H9 (cell line): ENCODE measurements around the gene GBP6. TPM values are rescaled to one million over a fixed set of nuclear protein-coding genes. Genes with fewer than 3 reads are reported as not detected.

Experiments
- DNase-seq: peaks from one replicate; pipeline ENCODE4 v3.0.0-alpha.2; 2017
- H2AFZ ChIP-seq: one replicate; pipeline ENCODE4 v1.6.1; 2013; ENCODE audit warnings: mild to moderate bottlenecking, low read length, control low read depth, moderate library complexity
- H2AK5ac ChIP-seq: 2 replicates; pipeline ENCODE4 v1.6.1; 2013; ENCODE audit warnings: low read length, control low read depth, mixed read lengths; ENCODE audit not compliant: insufficient read length
- H2BK120ac ChIP-seq: one replicate; pipeline ENCODE4 v1.6.1; 2013; ENCODE audit warnings: low read depth, mild to moderate bottlenecking, low read length, control low read depth, inconsistent platforms; ENCODE audit not compliant: poor library complexity, severe bottlenecking
- H2BK12ac ChIP-seq: 2 replicates; pipeline ENCODE4 v1.6.1; 2013; ENCODE audit warnings: low read length, control low read depth, mixed read lengths, low read depth; ENCODE audit not compliant: insufficient read length
- H2BK15ac ChIP-seq: 2 replicates; pipeline ENCODE4 v1.6.1; 2013; ENCODE audit warnings: low read depth, low read length, control low read depth
- H2BK20ac ChIP-seq: one replicate; pipeline ENCODE4 v1.6.1; 2013; ENCODE audit warnings: low read depth, mild to moderate bottlenecking, low read length, control low read depth, inconsistent platforms; ENCODE audit not compliant: poor library complexity, severe bottlenecking
- H2BK5ac ChIP-seq: 2 replicates; pipeline ENCODE4 v1.6.1; 2013; ENCODE audit warnings: low read length, control low read depth, mixed read lengths; ENCODE audit not compliant: insufficient read length
- H3K14ac ChIP-seq: 2 replicates; pipeline ENCODE4 v1.6.1; 2013; ENCODE audit warnings: low read length, control low read depth; ENCODE audit not compliant: insufficient read depth
- H3K18ac ChIP-seq: 2 replicates; pipeline ENCODE4 v1.6.1; 2013; ENCODE audit warnings: low read depth, mild to moderate bottlenecking, mixed read lengths, low read length, control low read depth; ENCODE audit not compliant: insufficient read length
- H3K23ac ChIP-seq: 2 replicates; pipeline ENCODE4 v1.6.1; 2013; ENCODE audit warnings: low read length, control low read depth, mixed read lengths, low read depth; ENCODE audit not compliant: insufficient read length
- H3K23me2 ChIP-seq: 2 replicates; pipeline ENCODE4 v1.6.1; 2013; ENCODE audit warnings: low read depth, mild to moderate bottlenecking, mixed read lengths, low read length, control low read depth; ENCODE audit not compliant: insufficient read length, poor library complexity, severe bottlenecking
- H3K27ac ChIP-seq: 2 replicates; pipeline ENCODE4 v1.5.1; 2013; ENCODE audit warnings: low read length, control low read depth, mixed read lengths, low read depth; ENCODE audit not compliant: insufficient read length
- H3K27me3 ChIP-seq: 2 replicates; pipeline ENCODE4 v1.6.1; 2013; ENCODE audit warnings: low read length, control low read depth, inconsistent platforms; ENCODE audit not compliant: insufficient read depth
- H3K4ac ChIP-seq: 2 replicates; pipeline ENCODE4 v1.6.1; 2013; ENCODE audit warnings: low read depth, mild to moderate bottlenecking, control low read depth, inconsistent platforms, low read length, moderate library complexity
- H3K4me1 ChIP-seq: 2 replicates; pipeline ENCODE4 v1.6.1; 2013; ENCODE audit warnings: low read length, control low read depth, inconsistent platforms; ENCODE audit not compliant: insufficient read depth
- H3K4me2 ChIP-seq: 2 replicates; pipeline ENCODE4 v1.6.1; 2013; ENCODE audit warnings: low read length, control low read depth, mixed read lengths; ENCODE audit not compliant: insufficient read length, insufficient read depth
- H3K56ac ChIP-seq: 2 replicates; pipeline ENCODE4 v1.6.1; 2013; ENCODE audit warnings: low read depth, mild to moderate bottlenecking, mixed read lengths, low read length, control low read depth; ENCODE audit not compliant: insufficient read length
- H3K79me1 ChIP-seq: 2 replicates; pipeline ENCODE4 v1.6.1; 2013; ENCODE audit warnings: low read depth, mild to moderate bottlenecking, moderate library complexity, low read length, control low read depth, inconsistent platforms; ENCODE audit not compliant: insufficient read depth, poor library complexity, severe bottlenecking
- H3K79me2 ChIP-seq: 2 replicates; pipeline ENCODE4 v1.6.1; 2013; ENCODE audit warnings: low read length, control low read depth, inconsistent platforms; ENCODE audit not compliant: insufficient read depth
- H3K9ac ChIP-seq: 2 replicates; pipeline ENCODE4 v1.6.1; 2013; ENCODE audit warnings: low read length, control low read depth, mixed read lengths; ENCODE audit not compliant: insufficient read length; ENCODE audit errors: extremely low read depth
- H3K9me3 ChIP-seq: one replicate; pipeline ENCODE4 v1.6.1; 2013; ENCODE audit warnings: low read depth, low read length, inconsistent platforms; ENCODE audit not compliant: control insufficient read depth
- H3T11ph ChIP-seq: one replicate; pipeline ENCODE4 v1.6.1; 2013; ENCODE audit warnings: mild to moderate bottlenecking, low read length, control low read depth, inconsistent platforms
- H4K20me1 ChIP-seq: one replicate; pipeline ENCODE4 v1.6.1; 2013; ENCODE audit not compliant: control insufficient read depth, insufficient read length, insufficient read depth
- H4K5ac ChIP-seq: 2 replicates; pipeline ENCODE4 v1.6.1; 2013; ENCODE audit warnings: low read depth, mild to moderate bottlenecking, mixed read lengths, low read length, control low read depth; ENCODE audit not compliant: insufficient read length
- H4K8ac ChIP-seq: replicated peaks from 2 replicates; pipeline ENCODE4 v1.6.1; 2013; ENCODE audit warnings: low read length, control low read depth, mixed read lengths, low read depth; ENCODE audit not compliant: insufficient read length
- H4K91ac ChIP-seq: 2 replicates; pipeline ENCODE4 v1.6.1; 2013; ENCODE audit warnings: low read depth, mild to moderate bottlenecking, moderate library complexity, mixed read lengths, low read length, control low read depth; ENCODE audit not compliant: insufficient read length
- H3K27ac Mint-ChIP-seq, 3 experiments: 2 replicates in 2 of 3; 3 replicates in 1 of 3; pipeline ENCODE4 v1.8.0; 2020 to 2021; ENCODE audit warnings: mixed read lengths in 3 of 3, mild to moderate bottlenecking in 1 of 3, moderate library complexity in 1 of 3
- H3K27me3 Mint-ChIP-seq: 2 replicates; pipeline ENCODE4 v1.8.0; 2021; ENCODE audit warnings: low read depth, mild to moderate bottlenecking, moderate library complexity, mixed read lengths
- H3K36me3 Mint-ChIP-seq, 3 experiments: 2 replicates in 2 of 3; 3 replicates in 1 of 3; pipeline ENCODE4 v1.8.0; 2020 to 2021; ENCODE audit warnings: low read depth in 3 of 3, mixed read lengths in 3 of 3; ENCODE audit not compliant: insufficient read depth in 1 of 3
- H3K4me1 Mint-ChIP-seq, 2 experiments: 2 replicates each; pipeline ENCODE4 v1.8.0; 2020; ENCODE audit warnings: mixed read lengths in 2 of 2
- H3K4me3 Mint-ChIP-seq, 2 experiments: 2 replicates in 1 of 2; 3 replicates in 1 of 2; pipeline ENCODE4 v1.8.0; 2020 to 2021; ENCODE audit warnings: mild to moderate bottlenecking in 2 of 2, mixed read lengths in 2 of 2, moderate library complexity in 1 of 2
- H3K9me3 Mint-ChIP-seq, 2 experiments: 2 replicates in 1 of 2; 3 replicates in 1 of 2; pipeline ENCODE4 v1.8.0; 2020; ENCODE audit warnings: mild to moderate bottlenecking in 2 of 2, mixed read lengths in 2 of 2, moderate library complexity in 1 of 2
- CTCF ChIP-seq: fragments of 200-600 bp; sonication (generic); conservative IDR thresholded peaks from 3 replicates; pipeline ENCODE4 v1.8.0; 2021; ENCODE audit warnings: antibody characterized with exemption, mild to moderate bottlenecking
- WGBS: extraction: QIAGEN DNeasy Blood & Tissue Kit; methylation state at CpG from one replicate; pipeline ENCODE4 v1.1.7; 2013; ENCODE audit warnings: missing lambda C conversion rate, low lambda C conversion rate, mixed read lengths; ENCODE audit not compliant: insufficient read length; ENCODE audit errors: extremely low coverage; 5-methylcytosine and 5-hydroxymethylcytosine counted together
- total RNA-seq: library from RNA; stranded (reverse); gene quantifications from 2 replicates; pipeline ENCODE4 v1.2.1, GENCODE V29; 2021

GBP6 gene
- total RNA-seq, 1 experiment from 2014 or later, result not detected

- H3K4me2 ChIP-seq, result no peak overlapping the region
- WGBS, result no CpG with 5 or more reads among the region's 1 CpG
Measured at GRCh38 chr1:89360716-89361115, 3.1 kb upstream of the GBP6 start.

More at GRCh38 chr1:89360716-89361115, 3.1 kb upstream of the GBP6 start:
- Histone ChIP-seq H3K14ac (no peak overlapping the region), H3K23me2 (no peaks in the 10 kb centered on the region), H2BK120ac (no peak overlapping the region), H4K8ac (no peak overlapping the region), H3K79me2 (no peaks in the 10 kb centered on the region), H3K9ac (no peak overlapping the region), H2BK5ac (no peak overlapping the region), H4K20me1 (no peaks in the 10 kb centered on the region), H3K4me1 (no peaks in the 10 kb centered on the region), H2BK20ac (no peak overlapping the region), H2BK15ac (no peak overlapping the region), H3K18ac (no peak overlapping the region), H2AFZ (no peak overlapping the region), H3K23ac (no peak overlapping the region), H3K27me3 (no peaks in the 10 kb centered on the region), H4K91ac (no peak overlapping the region), H4K5ac (no peak overlapping the region), H3T11ph (no peak overlapping the region), H3K27ac (no peak overlapping the region), H2AK5ac (no peak overlapping the region), H3K9me3 (no peaks in the 10 kb centered on the region), H3K56ac (no peak overlapping the region), H3K4ac (no peak overlapping the region), H2BK12ac (no peak overlapping the region), H3K79me1 (no peaks in the 10 kb centered on the region)
- no peaks in the 10 kb centered on the region for H3K36me3 Mint-ChIP-seq
- no peak for TF ChIP-seq CTCF
- H3K9me3 Mint-ChIP-seq, result no peaks in the 10 kb centered on the region
- DNase-seq, result no peak
- no peak overlapping the region for H3K27ac Mint-ChIP-seq
- H3K27me3 Mint-ChIP-seq, result no peaks in the 10 kb centered on the region; the same call in 1 of the 2 replicates
- H3K4me3 Mint-ChIP-seq, result no peak overlapping the region
- peaks cover 23 to 33% of the 10 kb centered on the region in 2 experiments for H3K4me1 Mint-ChIP-seq
